Sciatic nerve (tissue), 2 donors: ENCODE data around the gene USP17L10. TPM values are rescaled to one million over a fixed set of nuclear protein-coding genes. Genes with fewer than 3 reads are reported as not detected.
A peak's percentile ranks its signal among the peaks of the same experiment; 100 is the strongest.
"Not testable (repeated sequence)": the region's sequence is repeated elsewhere in the genome, so short reads cannot be mapped to it uniquely, and the experiment has no call there.

Source experiments
- ATAC-seq: fragments of 200-7000 bp; cut with Tn5 transposase; one replicate; pipeline ENCODE4 v1.9.1; 2020; ENCODE audit warnings: mild to moderate bottlenecking, moderate library complexity
- DNase-seq: peaks from one replicate; pipeline ENCODE4 v3.0.0-alpha.2; 2020; ENCODE audit warnings: low spot score
- intact Hi-C: fragments of 100-400 bp; cut with DNase I; formaldehyde crosslinking; loops from one replicate; pipeline ENCODE4 v1.14.2; 2022
- total RNA-seq: library from RNA; stranded (reverse); fragmentation: NEBNext Ultra II Directional; extraction: Animal tissue kit (Norgen Biotek cat#: 25700); gene quantifications from one replicate; pipeline ENCODE4 v1.2.1, GENCODE V29; 2021
- donor health status: DM: no; HTN: no; CAD: no.
- donor health status: DM: no; HTN: no; CAD: no.

Gene USP17L10, protein sequence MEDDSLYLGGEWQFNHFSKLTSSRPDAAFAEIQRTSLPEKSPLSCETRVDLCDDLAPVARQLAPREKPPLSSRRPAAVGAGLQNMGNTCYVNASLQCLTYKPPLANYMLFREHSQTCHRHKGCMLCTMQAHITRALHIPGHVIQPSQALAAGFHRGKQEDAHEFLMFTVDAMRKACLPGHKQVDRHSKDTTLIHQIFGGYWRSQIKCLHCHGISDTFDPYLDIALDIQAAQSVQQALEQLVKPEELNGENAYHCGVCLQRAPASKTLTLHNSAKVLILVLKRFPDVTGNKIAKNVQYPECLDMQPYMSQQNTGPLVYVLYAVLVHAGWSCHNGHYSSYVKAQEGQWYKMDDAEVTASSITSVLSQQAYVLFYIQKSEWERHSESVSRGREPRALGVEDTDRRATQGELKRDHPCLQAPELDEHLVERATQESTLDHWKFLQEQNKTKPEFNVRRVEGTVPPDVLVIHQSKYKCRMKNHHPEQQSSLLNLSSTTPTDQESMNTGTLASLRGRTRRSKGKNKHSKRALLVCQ
- not detected for total RNA-seq

DNA sequence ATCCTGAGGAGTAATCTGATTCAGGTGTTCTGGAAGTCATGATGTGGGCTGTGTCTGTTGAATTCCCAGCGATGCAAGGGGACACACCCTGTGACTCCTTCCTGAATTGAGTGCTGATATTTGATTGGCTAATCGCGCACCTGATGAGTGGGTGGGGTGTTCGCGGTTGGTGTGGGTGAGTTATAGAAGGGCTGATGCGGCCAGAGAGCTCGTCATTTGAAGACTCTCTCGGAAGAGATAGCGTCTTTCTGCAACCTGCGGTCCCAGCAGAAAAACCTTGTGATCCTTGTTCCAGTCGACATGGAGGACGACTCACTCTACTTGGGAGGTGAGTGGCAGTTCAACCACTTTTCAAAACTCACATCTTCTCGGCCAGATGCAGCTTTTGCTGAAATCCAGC is at the start of gene USP17L10:
Gene USP17L10, plus strand, starts transcription at position 301 of the 400 bp plus-strand sequence. Its CDS starts 0 bp downstream, at position 301.
- ATAC-seq, intact Hi-C loops, DNase-seq: not testable (repeated sequence)

DNA sequence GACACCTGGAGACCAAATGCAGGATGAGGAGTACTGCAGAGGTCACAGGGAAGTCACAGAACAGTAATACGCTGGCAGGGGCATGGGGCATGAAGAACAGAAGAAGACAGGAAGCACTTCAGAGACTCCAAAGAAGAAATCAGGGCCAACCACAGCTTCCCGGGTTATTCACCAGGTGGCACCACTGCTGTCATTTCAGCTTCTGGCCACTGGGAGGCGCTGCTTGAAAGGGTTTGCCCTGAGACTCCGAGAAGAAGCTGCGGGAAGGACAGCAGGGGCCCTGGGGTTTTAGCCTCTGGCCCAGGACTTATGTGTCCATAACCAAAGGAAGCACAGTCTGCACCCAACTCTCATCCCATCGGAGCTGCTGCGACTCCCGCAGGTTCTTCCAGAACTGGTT is 44.5 kb upstream of the USP17L10 start:
- DNase-seq, ATAC-seq, intact Hi-C loops: not testable (repeated sequence)

DNA sequence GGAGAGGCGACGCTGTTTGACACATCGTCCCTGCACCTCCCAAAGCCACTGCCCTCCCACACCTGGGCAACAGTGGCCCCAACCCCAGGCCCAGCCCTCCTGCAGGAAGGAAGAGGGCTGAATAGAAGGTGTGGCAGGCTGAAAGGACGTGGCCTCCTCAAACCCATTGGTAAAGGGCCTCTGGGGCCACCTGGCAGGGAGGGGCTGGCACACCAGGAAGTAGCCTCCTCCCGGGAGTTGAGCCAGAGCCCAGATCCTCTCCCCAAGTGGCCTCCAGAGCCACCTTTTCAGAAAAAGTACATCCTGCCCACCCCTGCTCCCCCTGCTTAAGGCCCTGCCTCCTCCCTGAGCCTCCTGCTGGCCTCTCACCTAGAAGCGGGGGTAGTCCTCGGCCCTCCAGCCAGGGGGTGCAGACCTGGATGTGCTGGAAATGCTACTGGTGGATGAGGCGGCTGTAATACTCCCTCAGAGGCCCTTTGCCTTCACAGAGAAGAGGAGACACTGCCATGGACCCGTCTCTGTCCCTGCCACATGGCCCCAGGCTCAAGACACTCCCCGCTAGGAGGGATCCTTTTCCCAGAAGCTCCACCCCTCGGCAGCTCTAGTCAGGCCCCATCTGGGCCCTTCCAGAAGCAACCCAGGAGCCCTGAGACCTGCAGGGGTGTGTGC is 40.5 kb upstream of the USP17L10 start, which contains the start of gene FAM90A26:
Gene FAM90A26, plus strand, starts transcription at position 619 of the 669 bp plus-strand sequence. CDS start 2,764 bp downstream, outside the sequence.
- ATAC-seq, DNase-seq, intact Hi-C loops: not testable (repeated sequence)

DNA sequence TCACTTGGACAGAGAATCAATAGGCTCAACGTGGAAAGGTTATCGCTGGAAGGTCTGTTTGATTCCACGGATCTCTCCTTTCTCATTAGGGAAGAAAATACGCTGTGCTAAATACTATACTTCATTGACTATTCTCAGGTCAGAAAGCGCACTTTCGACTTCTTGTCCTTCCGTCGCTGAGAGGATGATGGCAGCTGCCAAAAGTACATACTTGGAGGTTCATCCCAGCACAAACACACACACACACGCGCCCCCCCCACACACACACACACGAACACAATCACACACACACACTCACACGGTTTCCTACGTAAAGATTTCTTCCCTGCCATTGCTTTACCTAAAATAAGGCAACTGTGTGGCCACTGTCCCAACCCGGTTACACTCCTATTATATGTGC is 4.2 kb downstream of the USP17L10 start:
- intact Hi-C loops, DNase-seq, ATAC-seq: not testable (repeated sequence)

DNA sequence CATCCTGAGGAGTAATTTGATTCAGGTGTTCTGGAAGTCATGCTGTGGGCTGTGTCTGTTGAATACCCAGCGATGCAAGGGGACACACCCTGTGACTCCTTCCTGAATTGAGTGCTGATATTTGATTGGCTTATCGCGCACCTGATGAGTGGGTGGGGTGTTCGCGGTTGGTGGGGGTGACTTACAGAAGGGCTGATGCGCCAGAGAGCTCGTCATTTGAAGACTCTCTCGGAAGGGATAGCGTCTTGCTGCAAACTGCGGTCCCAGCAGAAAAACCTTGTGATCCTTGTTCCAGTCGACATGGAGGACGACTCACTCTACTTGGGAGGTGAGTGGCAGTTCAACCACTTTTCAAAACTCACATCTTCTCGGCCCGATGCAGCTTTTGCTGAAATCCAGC is 4.6 kb downstream of the USP17L10 start, which contains the start of gene USP17L11:
Gene USP17L11, plus strand, starts transcription at position 301 of the 400 bp plus-strand sequence. Its CDS starts 0 bp downstream, at position 301.
- ATAC-seq, intact Hi-C loops, DNase-seq: not testable (repeated sequence)

DNA sequence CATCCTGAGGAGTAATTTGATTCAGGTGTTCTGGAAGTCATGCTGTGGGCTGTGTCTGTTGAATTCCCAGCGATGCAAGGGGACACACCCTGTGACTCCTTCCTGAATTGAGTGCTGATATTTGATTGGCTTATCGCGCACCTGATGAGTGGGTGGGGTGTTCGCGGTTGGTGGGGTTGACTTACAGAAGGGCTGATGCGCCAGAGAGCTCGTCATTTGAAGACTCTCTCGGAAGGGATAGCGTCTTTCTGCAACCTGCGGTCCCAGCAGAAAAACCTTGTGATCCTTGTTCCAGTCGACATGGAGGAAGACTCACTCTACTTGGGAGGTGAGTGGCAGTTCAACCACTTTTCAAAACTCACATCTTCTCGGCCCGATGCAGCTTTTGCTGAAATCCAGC is 9.4 kb downstream of the USP17L10 start, which contains the start of gene USP17L12:
Gene USP17L12, plus strand, starts transcription at position 301 of the 400 bp plus-strand sequence. Its CDS starts 0 bp downstream, at position 301.
- ATAC-seq, intact Hi-C loops: not testable (repeated sequence)

DNA sequence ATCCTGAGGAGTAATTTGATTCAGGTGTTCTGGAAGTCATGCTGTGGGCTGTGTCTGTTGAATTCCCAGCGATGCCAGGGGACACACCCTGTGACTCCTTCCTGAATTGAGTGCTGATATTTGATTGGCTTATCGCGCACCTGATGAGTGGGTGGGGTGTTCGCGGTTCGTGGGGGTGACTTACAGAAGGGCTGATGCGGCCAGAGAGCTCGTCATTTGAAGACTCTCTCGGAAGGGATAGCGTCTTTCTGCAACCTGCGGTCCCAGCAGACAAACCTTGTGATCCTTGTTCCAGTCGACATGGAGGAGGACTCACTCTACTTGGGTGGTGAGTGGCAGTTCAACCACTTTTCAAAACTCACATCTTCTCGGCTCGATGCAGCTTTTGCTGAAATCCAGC is 14.1 kb downstream of the USP17L10 start, which contains the start of gene USP17L13:
Gene USP17L13, plus strand, starts transcription at position 301 of the 400 bp plus-strand sequence. Its CDS starts 0 bp downstream, at position 301.
- DNase-seq, ATAC-seq, intact Hi-C loops: not testable (repeated sequence)

More for the DNA sequence above, 9.4 kb downstream of the USP17L10 start, which contains the start of gene USP17L12:
- DNase-seq = not testable (repeated sequence)

DNA sequence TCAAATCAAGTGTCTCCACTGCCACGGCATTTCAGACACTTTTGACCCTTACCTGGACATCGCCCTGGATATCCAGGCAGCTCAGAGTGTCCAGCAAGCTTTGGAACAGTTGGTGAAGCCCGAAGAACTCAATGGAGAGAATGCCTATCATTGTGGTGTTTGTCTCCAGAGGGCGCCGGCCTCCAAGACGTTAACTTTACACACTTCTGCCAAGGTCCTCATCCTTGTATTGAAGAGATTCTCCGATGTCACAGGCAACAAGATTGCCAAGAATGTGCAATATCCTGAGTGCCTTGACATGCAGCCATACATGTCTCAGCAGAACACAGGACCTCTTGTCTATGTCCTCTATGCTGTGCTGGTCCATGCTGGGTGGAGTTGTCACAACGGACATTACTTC is 19.8 kb downstream of the USP17L10 start:
- DNase-seq = peak; percentile 51
- ATAC-seq, intact Hi-C loops: not testable (repeated sequence)

DNA sequence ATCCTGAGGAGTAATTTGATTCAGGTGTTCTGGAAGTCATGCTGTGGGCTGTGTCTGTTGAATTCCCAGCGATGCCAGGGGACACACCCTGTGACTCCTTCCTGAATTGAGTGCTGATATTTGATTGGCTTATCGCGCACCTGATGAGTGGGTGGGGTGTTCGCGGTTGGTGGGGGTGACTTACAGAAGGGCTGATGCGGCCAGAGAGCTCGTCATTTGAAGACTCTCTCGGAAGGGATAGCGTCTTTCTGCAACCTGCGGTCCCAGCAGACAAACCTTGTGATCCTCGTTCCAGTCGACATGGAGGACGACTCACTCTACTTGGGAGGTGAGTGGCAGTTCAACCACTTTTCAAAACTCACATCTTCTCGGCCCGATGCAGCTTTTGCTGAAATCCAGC is 23.6 kb downstream of the USP17L10 start, which contains the start of gene USP17L15:
Gene USP17L15, plus strand, starts transcription at position 301 of the 400 bp plus-strand sequence. Its CDS starts 0 bp downstream, at position 301.
- DNase-seq, ATAC-seq, intact Hi-C loops: not testable (repeated sequence)

DNA sequence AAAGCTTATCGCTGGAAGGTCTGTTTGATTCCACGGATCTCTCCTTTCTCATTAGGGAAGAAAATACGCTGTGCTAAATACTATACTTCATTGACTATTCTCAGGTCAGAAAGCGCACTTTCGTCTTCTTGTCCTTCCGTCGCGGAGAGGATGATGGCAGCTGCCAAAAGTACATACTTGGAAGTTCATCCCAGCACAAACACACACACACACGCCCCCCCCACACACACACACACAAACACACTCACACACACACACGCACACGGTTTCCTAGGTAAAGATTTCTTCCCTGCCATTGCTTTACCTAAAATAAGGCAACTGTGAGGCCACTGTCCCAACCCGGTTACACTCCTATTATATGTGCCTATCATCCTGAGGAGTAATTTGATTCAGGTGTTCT is 28.0 kb downstream of the USP17L10 start:
- not testable (repeated sequence) for ATAC-seq
- peak; percentile 39 for DNase-seq

DNA sequence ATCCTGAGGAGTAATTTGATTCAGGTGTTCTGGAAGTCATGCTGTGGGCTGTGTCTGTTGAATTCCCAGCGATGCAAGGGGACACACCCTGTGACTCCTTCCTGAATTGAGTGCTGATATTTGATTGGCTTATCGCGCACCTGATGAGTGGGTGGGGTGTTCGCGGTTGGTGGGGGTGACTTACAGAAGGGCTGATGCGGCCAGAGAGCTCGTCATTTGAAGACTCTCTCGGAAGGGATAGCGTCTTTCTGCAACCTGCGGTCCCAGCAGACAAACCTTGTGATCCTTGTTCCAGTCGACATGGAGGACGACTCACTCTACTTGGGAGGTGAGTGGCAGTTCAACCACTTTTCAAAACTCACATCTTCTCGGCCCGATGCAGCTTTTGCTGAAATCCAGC is 33.1 kb downstream of the USP17L10 start, which contains the start of gene USP17L17:
Gene USP17L17, plus strand, starts transcription at position 301 of the 400 bp plus-strand sequence. Its CDS starts 0 bp downstream, at position 301.
- intact Hi-C loops, ATAC-seq, DNase-seq: not testable (repeated sequence)

More for the DNA sequence above, 28.0 kb downstream of the USP17L10 start:
- intact Hi-C loops = not testable (repeated sequence)

DNA sequence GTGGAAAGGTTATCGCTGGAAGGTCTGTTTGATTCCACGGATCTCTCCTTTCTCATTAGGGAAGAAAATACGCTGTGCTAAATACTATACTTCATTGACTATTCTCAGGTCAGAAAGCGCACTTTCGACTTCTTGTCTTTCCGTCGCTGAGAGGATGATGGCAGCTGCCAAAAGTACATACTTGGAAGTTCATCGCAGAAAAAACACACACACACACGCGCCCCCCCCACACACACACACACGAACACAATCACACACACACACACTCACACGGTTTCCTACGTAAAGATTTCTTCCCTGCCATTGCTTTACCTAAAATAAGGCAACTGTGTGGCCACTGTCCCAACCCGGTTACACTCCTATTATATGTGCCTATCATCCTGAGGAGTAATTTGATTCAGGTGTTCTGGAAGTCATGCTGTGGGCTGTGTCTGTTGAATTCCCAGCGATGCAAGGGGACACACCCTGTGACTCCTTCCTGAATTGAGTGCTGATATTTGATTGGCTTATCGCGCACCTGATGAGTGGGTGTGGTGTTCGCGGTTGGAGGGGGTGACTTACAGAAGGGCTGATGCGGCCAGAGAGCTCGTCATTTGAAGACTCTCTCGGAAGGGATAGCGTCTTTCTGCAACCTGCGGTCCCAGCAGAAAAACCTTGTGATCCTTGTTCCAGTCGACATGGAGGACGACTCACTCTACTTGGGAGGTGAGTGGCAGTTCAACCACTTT is 37.7 kb downstream of the USP17L10 start, which contains the start of gene USP17L18:
Gene USP17L18, plus strand, starts transcription at position 678 of the 728 bp plus-strand sequence. Its CDS starts 0 bp downstream, at position 678.
- peak; percentile 64 for DNase-seq

DNA sequence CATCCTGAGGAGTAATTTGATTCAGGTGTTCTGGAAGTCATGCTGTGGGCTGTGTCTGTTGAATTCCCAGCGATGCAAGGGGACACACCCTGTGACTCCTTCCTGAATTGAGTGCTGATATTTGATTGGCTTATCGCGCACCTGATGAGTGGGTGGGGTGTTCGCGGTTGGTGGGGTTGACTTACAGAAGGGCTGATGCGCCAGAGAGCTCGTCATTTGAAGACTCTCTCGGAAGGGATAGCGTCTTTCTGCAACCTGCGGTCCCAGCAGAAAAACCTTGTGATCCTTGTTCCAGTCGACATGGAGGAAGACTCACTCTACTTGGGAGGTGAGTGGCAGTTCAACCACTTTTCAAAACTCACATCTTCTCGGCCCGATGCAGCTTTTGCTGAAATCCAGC is 42.6 kb downstream of the USP17L10 start, which contains the start of gene USP17L19:
Gene USP17L19, plus strand, starts transcription at position 301 of the 400 bp plus-strand sequence. Its CDS starts 0 bp downstream, at position 301.
- ATAC-seq, DNase-seq, intact Hi-C loops: not testable (repeated sequence)

More for the DNA sequence above, 37.7 kb downstream of the USP17L10 start, which contains the start of gene USP17L18:
- intact Hi-C loops, ATAC-seq: not testable (repeated sequence)

DNA sequence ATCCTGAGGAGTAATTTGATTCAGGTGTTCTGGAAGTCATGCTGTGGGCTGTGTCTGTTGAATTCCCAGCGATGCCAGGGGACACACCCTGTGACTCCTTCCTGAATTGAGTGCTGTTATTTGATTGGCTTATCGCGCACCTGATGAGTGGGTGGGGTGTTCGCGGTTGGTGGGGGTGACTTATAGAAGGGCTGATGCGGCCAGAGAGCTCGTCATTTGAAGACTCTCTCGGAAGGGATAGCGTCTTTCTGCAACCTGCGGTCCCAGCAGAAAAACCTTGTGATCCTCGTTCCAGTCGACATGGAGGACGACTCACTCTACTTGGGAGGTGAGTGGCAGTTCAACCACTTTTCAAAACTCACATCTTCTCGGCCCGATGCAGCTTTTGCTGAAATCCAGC is 47.4 kb downstream of the USP17L10 start, which contains the start of gene USP17L20:
Gene USP17L20, plus strand, starts transcription at position 301 of the 400 bp plus-strand sequence. Its CDS starts 0 bp downstream, at position 301.
- DNase-seq, ATAC-seq, intact Hi-C loops: not testable (repeated sequence)
